Skeletal muscle cell (primary cell): Measurements from ENCODE around the gene MACROD2.

Experiments
- DNase-seq: peaks from one replicate; pipeline ENCODE4 v3.0.0-alpha.2; 2010; ENCODE audit warnings: low read depth
- H3K4me3 ChIP-seq: 2 replicates; pipeline ENCODE4 v1.5.1; 2011; ENCODE audit warnings: low read depth, mild to moderate bottlenecking, control low read depth, low read length, moderate library complexity

The MACROD2 gene

GRCh38 chr20:15546525-15547023 lies 1551.3 kb downstream of the MACROD2 start:
- no peak overlapping the region for H3K4me3 ChIP-seq
- DNase-seq = no peak

- DNase-seq = no peak
- no peak overlapping the region for H3K4me3 ChIP-seq
Observed at GRCh38 chr20:15547119-15547518, 1551.8 kb downstream of the MACROD2 start.

GRCh38 chr20:15550116-15550870 lies 1555.0 kb downstream of the MACROD2 start:
- DNase-seq = no peak
- no peak overlapping the region for H3K4me3 ChIP-seq

GRCh38 chr20:15555913-15556312 lies 1560.6 kb downstream of the MACROD2 start:
- H3K4me3 ChIP-seq = no peak overlapping the region

GRCh38 chr20:15556869-15557268 lies 1561.6 kb downstream of the MACROD2 start:
- H3K4me3 ChIP-seq = no peak overlapping the region
- no peak for DNase-seq

More at GRCh38 chr20:15555913-15556312, 1560.6 kb downstream of the MACROD2 start:
- no peak for DNase-seq

GRCh38 chr20:15561070-15561569 lies 1565.8 kb downstream of the MACROD2 start:
- no peak for DNase-seq
- H3K4me3 ChIP-seq = no peak overlapping the region

- no peak overlapping the region for H3K4me3 ChIP-seq
- DNase-seq = no peak
Observed at GRCh38 chr20:15561707-15562404, 1566.5 kb downstream of the MACROD2 start.

GRCh38 chr20:15563836-15564235 lies 1568.5 kb downstream of the MACROD2 start:
- DNase-seq = no peak
- no peak overlapping the region for H3K4me3 ChIP-seq

GRCh38 chr20:15564981-15565380 lies 1569.7 kb downstream of the MACROD2 start:
- no peak for DNase-seq

GRCh38 chr20:15565786-15566185 lies 1570.5 kb downstream of the MACROD2 start:
- DNase-seq = no peak
- H3K4me3 ChIP-seq = no peak overlapping the region

More at GRCh38 chr20:15564981-15565380, 1569.7 kb downstream of the MACROD2 start:
- H3K4me3 ChIP-seq = no peak overlapping the region

- no peak overlapping the region for H3K4me3 ChIP-seq
- no peak for DNase-seq
Observed at GRCh38 chr20:15567219-15567618, 1571.9 kb downstream of the MACROD2 start.

- H3K4me3 ChIP-seq = no peak overlapping the region
- DNase-seq = no peak
Observed at GRCh38 chr20:15570156-15570555, 1574.8 kb downstream of the MACROD2 start.

GRCh38 chr20:15571056-15571455 lies 1575.7 kb downstream of the MACROD2 start:
- no peak for DNase-seq
- no peak overlapping the region for H3K4me3 ChIP-seq

GRCh38 chr20:15575255-15575654 lies 1579.9 kb downstream of the MACROD2 start:
- no peak for DNase-seq

GRCh38 chr20:15576411-15576810 lies 1581.1 kb downstream of the MACROD2 start:
- DNase-seq = peak; percentile 12

More at GRCh38 chr20:15575255-15575654, 1579.9 kb downstream of the MACROD2 start:
- no peak overlapping the region for H3K4me3 ChIP-seq

GRCh38 chr20:15578113-15578512 lies 1582.8 kb downstream of the MACROD2 start:
- DNase-seq = no peak
- H3K4me3 ChIP-seq = no peak overlapping the region

More at GRCh38 chr20:15576411-15576810, 1581.1 kb downstream of the MACROD2 start:
- no peak overlapping the region for H3K4me3 ChIP-seq

- DNase-seq = no peak
- H3K4me3 ChIP-seq = no peak overlapping the region
Observed at GRCh38 chr20:15579688-15580087, 1584.4 kb downstream of the MACROD2 start.

- no peak overlapping the region for H3K4me3 ChIP-seq
- DNase-seq = peak; percentile 4
Observed at GRCh38 chr20:15582146-15582760, 1586.9 kb downstream of the MACROD2 start.

- no peak for DNase-seq
Observed at GRCh38 chr20:15584507-15584906, 1589.2 kb downstream of the MACROD2 start.

GRCh38 chr20:15593081-15593480 lies 1597.8 kb downstream of the MACROD2 start:
- no peak overlapping the region for H3K4me3 ChIP-seq
- DNase-seq = no peak

More at GRCh38 chr20:15584507-15584906, 1589.2 kb downstream of the MACROD2 start:
- H3K4me3 ChIP-seq = no peak overlapping the region
